Astrocyte (in vitro differentiated cells and primary cell): ENCODE data around the gene CDKL4. TPM values are rescaled to one million over a fixed set of nuclear protein-coding genes. Genes with fewer than 3 reads are reported as not detected.

Experiments
- DNase-seq: peaks from one replicate; pipeline ENCODE4 v3.0.0-alpha.2; 2010; ENCODE audit warnings: low read depth
- FAIRE-seq: peaks from 2 replicates; lab custom pipeline; 2011; peaks lifted over from hg19 to GRCh38; lab: Jason Lieb, UNC
- H2AFZ ChIP-seq: 2 replicates; pipeline ENCODE4 v1.6.0; 2012; ENCODE audit warnings: low read depth, low read length, inconsistent platforms
- H3K27ac ChIP-seq: 2 replicates; pipeline ENCODE4 v1.5.1; 2011; ENCODE audit warnings: low read depth, low read length, inconsistent platforms
- H3K27me3 ChIP-seq: 2 replicates; pipeline ENCODE4 v1.6.0; 2011; ENCODE audit warnings: low read length, inconsistent platforms; ENCODE audit not compliant: insufficient read depth
- H3K36me3 ChIP-seq: 2 replicates; pipeline ENCODE4 v1.5.1; 2011; ENCODE audit warnings: low read length, inconsistent platforms; ENCODE audit not compliant: insufficient read depth
- H3K4me1 ChIP-seq: 2 replicates; pipeline ENCODE4 v1.5.1; 2011; ENCODE audit warnings: low read length, inconsistent platforms; ENCODE audit not compliant: insufficient read depth
- H3K4me2 ChIP-seq: 2 replicates; pipeline ENCODE4 v1.6.0; 2012; ENCODE audit warnings: low read length, inconsistent platforms
- H3K4me3 ChIP-seq: 2 replicates; pipeline ENCODE4 v1.5.1; 2011; ENCODE audit warnings: low read depth, mild to moderate bottlenecking, low read length, inconsistent platforms; ENCODE audit not compliant: insufficient read depth
- H3K79me2 ChIP-seq: 2 replicates; pipeline ENCODE4 v1.6.0; 2012; ENCODE audit warnings: mild to moderate bottlenecking, low read length, inconsistent platforms; ENCODE audit not compliant: insufficient read depth
- H3K9ac ChIP-seq: 2 replicates; pipeline ENCODE4 v1.6.0; 2012; ENCODE audit warnings: mild to moderate bottlenecking, low read length, inconsistent platforms
- H3K9me3 ChIP-seq: 2 replicates; pipeline ENCODE4 v1.5.1; 2012; ENCODE audit warnings: low read depth, mild to moderate bottlenecking, low read length, inconsistent platforms; ENCODE audit not compliant: insufficient read depth
- H4K20me1 ChIP-seq: 2 replicates; pipeline ENCODE4 v1.6.0; 2012; ENCODE audit warnings: low read length, inconsistent platforms; ENCODE audit not compliant: insufficient read depth
- H3K27ac Mint-ChIP-seq: one replicate; pipeline ENCODE4 v1.8.0; 2021; ENCODE audit warnings: mild to moderate bottlenecking, mixed read lengths; ENCODE audit not compliant: unreplicated experiment
- H3K27me3 Mint-ChIP-seq: one replicate; pipeline ENCODE4 v1.8.0; 2021; ENCODE audit warnings: low read depth, mixed read lengths; ENCODE audit not compliant: unreplicated experiment
- H3K36me3 Mint-ChIP-seq: one replicate; pipeline ENCODE4 v1.8.0; 2021; ENCODE audit warnings: low read depth, mixed read lengths; ENCODE audit not compliant: unreplicated experiment
- H3K4me1 Mint-ChIP-seq: one replicate; pipeline ENCODE4 v1.8.0; 2021; ENCODE audit warnings: low read depth, mixed read lengths; ENCODE audit not compliant: unreplicated experiment
- H3K4me3 Mint-ChIP-seq: one replicate; pipeline ENCODE4 v1.8.0; 2021; ENCODE audit warnings: mild to moderate bottlenecking, moderate library complexity, mixed read lengths; ENCODE audit not compliant: unreplicated experiment
- H3K9me3 Mint-ChIP-seq: one replicate; pipeline ENCODE4 v1.8.0; 2021; ENCODE audit warnings: mild to moderate bottlenecking, mixed read lengths; ENCODE audit not compliant: unreplicated experiment
- CTCF ChIP-seq: IDR thresholded peaks from 2 replicates; pipeline ENCODE4 v1.5.1; 2011; ENCODE audit warnings: low read depth, mild to moderate bottlenecking, inconsistent platforms, low read length, moderate library complexity; ENCODE audit not compliant: insufficient read depth
- EZH2 ChIP-seq: IDR thresholded peaks from 2 replicates; pipeline ENCODE4 v1.6.1; 2012; ENCODE audit warnings: mild to moderate bottlenecking, low read length, inconsistent platforms; ENCODE audit not compliant: insufficient read depth
- total RNA-seq: library from RNA; stranded (reverse); gene quantifications from 2 replicates; pipeline ENCODE4 v1.2.1, GENCODE V29; 2021

CDKL4 gene
- total RNA-seq, 1 donor from 2014 or later: 1.4 TPM

- Mint-ChIP-seq H3K36me3 (peaks cover 4% of the 10 kb centered on the region), H3K4me1 (peaks cover 8% of the 10 kb centered on the region), H3K27me3 (no peaks in the 10 kb centered on the region), H3K9me3 (no peaks in the 10 kb centered on the region), H3K27ac (no peak overlapping the region), H3K4me3 (no peak overlapping the region)
- Histone ChIP-seq H3K4me2 (no peak overlapping the region), H3K27ac (no peak overlapping the region), H3K4me3 (no peak overlapping the region), H4K20me1 (no peaks in the 10 kb centered on the region), H2AFZ (no peak overlapping the region), H3K79me2 (no peaks in the 10 kb centered on the region), H3K9ac (no peak overlapping the region), H3K27me3 (no peaks in the 10 kb centered on the region), H3K9me3 (no peaks in the 10 kb centered on the region), H3K4me1 (no peaks in the 10 kb centered on the region), H3K36me3 (no peaks in the 10 kb centered on the region)
- no peak for FAIRE-seq
- DNase-seq: no peak
- no peak for TF ChIP-seq EZH2
- no peak for TF ChIP-seq CTCF
Measured at GRCh38 chr2:39176997-39177396, 66.8 kb downstream of the CDKL4 start.

- H3K4me3 Mint-ChIP-seq: no peak overlapping the region
Measured at GRCh38 chr2:39175026-39175812, 68.6 kb downstream of the CDKL4 start.

More at GRCh38 chr2:39175026-39175812, 68.6 kb downstream of the CDKL4 start:
- Mint-ChIP-seq H3K27ac (no peak overlapping the region), H3K27me3 (no peaks in the 10 kb centered on the region), H3K4me1 (no peaks in the 10 kb centered on the region), H3K9me3 (no peaks in the 10 kb centered on the region), H3K36me3 (peaks cover 4% of the 10 kb centered on the region)
- Histone ChIP-seq H3K4me2 (no peak overlapping the region), H4K20me1 (no peaks in the 10 kb centered on the region), H3K4me1 (no peaks in the 10 kb centered on the region), H3K79me2 (no peaks in the 10 kb centered on the region), H2AFZ (no peak overlapping the region), H3K36me3 (no peaks in the 10 kb centered on the region), H3K27me3 (no peaks in the 10 kb centered on the region), H3K27ac (no peak overlapping the region), H3K9ac (no peak overlapping the region), H3K4me3 (no peak overlapping the region), H3K9me3 (no peaks in the 10 kb centered on the region)
- DNase-seq: no peak
- TF ChIP-seq CTCF (no peak), EZH2 (no peak)
- FAIRE-seq: no peak
